ENCODE data around the gene BACE2.

GRCh38 chr21:41269535-41269934, 101.6 kb downstream of the BACE2 start:
- TF ChIP-seq, protein P1, sequence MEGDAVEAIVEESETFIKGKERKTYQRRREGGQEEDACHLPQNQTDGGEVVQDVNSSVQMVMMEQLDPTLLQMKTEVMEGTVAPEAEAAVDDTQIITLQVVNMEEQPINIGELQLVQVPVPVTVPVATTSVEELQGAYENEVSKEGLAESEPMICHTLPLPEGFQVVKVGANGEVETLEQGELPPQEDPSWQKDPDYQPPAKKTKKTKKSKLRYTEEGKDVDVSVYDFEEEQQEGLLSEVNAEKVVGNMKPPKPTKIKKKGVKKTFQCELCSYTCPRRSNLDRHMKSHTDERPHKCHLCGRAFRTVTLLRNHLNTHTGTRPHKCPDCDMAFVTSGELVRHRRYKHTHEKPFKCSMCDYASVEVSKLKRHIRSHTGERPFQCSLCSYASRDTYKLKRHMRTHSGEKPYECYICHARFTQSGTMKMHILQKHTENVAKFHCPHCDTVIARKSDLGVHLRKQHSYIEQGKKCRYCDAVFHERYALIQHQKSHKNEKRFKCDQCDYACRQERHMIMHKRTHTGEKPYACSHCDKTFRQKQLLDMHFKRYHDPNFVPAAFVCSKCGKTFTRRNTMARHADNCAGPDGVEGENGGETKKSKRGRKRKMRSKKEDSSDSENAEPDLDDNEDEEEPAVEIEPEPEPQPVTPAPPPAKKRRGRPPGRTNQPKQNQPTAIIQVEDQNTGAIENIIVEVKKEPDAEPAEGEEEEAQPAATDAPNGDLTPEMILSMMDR (conservative IDR thresholded peaks at IDR 0.05 in 1 of 2, IDR thresholded peaks at IDR 0.05 in 1 of 2; ENCODE audit: extremely low read depth in 1 of 2, insufficient read depth in 1 of 2, low read depth in 1 of 2, low read length in 2 of 2) = no peak
- TF ChIP-seq EZH2 (IDR thresholded peaks at IDR 0.05; ENCODE audit: borderline replicate concordance, low read length) = no peak

Measured in mammary epithelial cell (primary cell).